PFSK-1 (cell line): Measurements from ENCODE around the gene APEX1.

Source experiments
- FOXP2 ChIP-seq: optimal IDR thresholded peaks from 2 replicates; pipeline ENCODE3; 2011; ENCODE audit warnings: borderline replicate concordance, control low read depth, inconsistent platforms; ENCODE audit not compliant: insufficient read depth; ENCODE audit errors: extremely low read length, extremely low read depth
- POLR2AphosphoS5 ChIP-seq: IDR thresholded peaks from 2 replicates; pipeline ENCODE4 v1.6.1; 2012; ENCODE audit warnings: low read depth, mild to moderate bottlenecking, control low read depth, low read length, moderate library complexity
- SIN3A ChIP-seq: IDR thresholded peaks from 2 replicates; pipeline ENCODE4 v1.6.1; 2012; ENCODE audit warnings: mild to moderate bottlenecking, low read length, moderate library complexity, borderline replicate concordance; ENCODE audit not compliant: insufficient read depth
- TAF1 ChIP-seq: IDR thresholded peaks from 2 replicates; pipeline ENCODE4 v1.6.1; 2012; ENCODE audit warnings: low read length, control low read depth, borderline replicate concordance; ENCODE audit not compliant: insufficient read depth
- TF ChIP-seq, protein P1 (sequence below), 2 experiments: IDR thresholded peaks; 2 replicates each; pipeline versions ENCODE4 v1.6.1 to v1.8.0; 2011 to 2012; ENCODE audit warnings: low read depth in 2 of 2, low read length in 2 of 2, control low read depth in 1 of 2, inconsistent platforms in 1 of 2, mild to moderate bottlenecking in 1 of 2, moderate library complexity in 1 of 2; ENCODE audit not compliant: insufficient read depth in 1 of 2

Gene APEX1

DNA sequence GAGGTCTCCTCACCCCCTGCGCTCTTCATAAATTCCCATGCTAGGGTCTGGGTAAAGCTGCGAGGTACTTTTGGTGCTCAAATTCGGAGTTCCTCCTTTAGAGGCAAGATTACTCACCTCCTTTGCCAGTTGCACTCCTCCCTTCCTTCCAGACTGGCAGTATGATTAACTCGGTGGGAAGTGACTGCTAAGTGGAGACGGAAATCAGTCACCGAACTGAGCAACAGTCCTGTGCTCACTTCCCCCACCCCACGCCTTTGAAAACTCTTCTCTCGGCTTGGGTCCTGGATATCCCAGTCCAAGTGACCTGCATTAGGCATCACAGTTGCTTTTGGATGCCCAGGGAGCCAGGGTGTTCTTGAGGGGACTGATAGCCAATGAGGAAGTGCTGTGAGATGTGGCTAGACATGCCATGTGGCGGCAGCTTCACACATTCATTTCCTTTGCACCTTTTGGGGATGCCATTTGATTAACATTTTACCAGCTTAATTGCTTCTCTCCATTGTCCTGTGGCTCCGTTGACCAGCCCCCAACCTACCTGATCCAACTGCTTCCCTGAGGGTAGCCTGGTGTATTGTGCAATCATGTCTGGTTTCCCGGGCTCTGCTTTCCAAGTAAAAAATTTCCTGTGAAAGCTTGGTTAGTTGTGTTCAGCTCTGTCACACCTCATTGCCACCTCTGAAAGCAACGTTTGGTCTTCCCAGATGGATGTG, 15.0 kb downstream of the APEX1 start:
- TF ChIP-seq POLR2AphosphoS5, result no peak
- TF ChIP-seq TAF1, result peak; percentile 32; the same call in 1 of the 2 replicates
- TF ChIP-seq SIN3A, result no peak

- no peak for TF ChIP-seq SIN3A
- no peak for TF ChIP-seq FOXP2
- TF ChIP-seq TAF1, result no peak
- TF ChIP-seq, protein P1, sequence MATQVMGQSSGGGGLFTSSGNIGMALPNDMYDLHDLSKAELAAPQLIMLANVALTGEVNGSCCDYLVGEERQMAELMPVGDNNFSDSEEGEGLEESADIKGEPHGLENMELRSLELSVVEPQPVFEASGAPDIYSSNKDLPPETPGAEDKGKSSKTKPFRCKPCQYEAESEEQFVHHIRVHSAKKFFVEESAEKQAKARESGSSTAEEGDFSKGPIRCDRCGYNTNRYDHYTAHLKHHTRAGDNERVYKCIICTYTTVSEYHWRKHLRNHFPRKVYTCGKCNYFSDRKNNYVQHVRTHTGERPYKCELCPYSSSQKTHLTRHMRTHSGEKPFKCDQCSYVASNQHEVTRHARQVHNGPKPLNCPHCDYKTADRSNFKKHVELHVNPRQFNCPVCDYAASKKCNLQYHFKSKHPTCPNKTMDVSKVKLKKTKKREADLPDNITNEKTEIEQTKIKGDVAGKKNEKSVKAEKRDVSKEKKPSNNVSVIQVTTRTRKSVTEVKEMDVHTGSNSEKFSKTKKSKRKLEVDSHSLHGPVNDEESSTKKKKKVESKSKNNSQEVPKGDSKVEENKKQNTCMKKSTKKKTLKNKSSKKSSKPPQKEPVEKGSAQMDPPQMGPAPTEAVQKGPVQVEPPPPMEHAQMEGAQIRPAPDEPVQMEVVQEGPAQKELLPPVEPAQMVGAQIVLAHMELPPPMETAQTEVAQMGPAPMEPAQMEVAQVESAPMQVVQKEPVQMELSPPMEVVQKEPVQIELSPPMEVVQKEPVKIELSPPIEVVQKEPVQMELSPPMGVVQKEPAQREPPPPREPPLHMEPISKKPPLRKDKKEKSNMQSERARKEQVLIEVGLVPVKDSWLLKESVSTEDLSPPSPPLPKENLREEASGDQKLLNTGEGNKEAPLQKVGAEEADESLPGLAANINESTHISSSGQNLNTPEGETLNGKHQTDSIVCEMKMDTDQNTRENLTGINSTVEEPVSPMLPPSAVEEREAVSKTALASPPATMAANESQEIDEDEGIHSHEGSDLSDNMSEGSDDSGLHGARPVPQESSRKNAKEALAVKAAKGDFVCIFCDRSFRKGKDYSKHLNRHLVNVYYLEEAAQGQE (IDR thresholded peaks at IDR 0.05; ENCODE audit: insufficient read depth in 1 of 2, low read depth in 2 of 2, low read length in 2 of 2), result no peak
- TF ChIP-seq POLR2AphosphoS5, result no peak
Measured at GRCh38 chr14:20470603-20470901, 15.5 kb downstream of the APEX1 start.

- TF ChIP-seq TAF1, result no peak
- no peak for TF ChIP-seq SIN3A
- TF ChIP-seq FOXP2, result no peak
- no peak for TF ChIP-seq POLR2AphosphoS5
- TF ChIP-seq, protein P1 (IDR thresholded peaks at IDR 0.05; ENCODE audit: insufficient read depth in 1 of 2, low read depth in 2 of 2, low read length in 2 of 2), result no peak
Measured at GRCh38 chr14:20472536-20473169, 17.6 kb downstream of the APEX1 start.

DNA sequence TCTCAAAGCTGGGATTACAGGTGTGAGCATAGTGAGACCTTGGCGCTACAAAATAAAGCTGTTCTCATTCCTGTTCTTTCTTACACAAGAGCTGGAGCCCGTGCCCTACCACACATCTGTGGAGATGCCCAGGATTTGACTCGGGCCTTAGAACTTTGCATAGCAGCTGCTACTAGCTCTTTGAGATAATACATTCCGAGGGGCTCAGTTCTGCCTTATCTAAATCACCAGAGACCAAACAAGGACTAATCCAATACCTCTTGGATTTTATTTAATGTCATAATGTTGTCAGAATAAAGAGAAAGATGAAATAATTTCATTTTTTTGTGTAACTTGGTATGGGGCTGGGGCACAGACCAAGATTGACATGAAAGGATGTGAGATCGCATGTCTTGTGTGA, 21.8 kb downstream of the APEX1 start:
- no peak for TF ChIP-seq TAF1
- no peak for TF ChIP-seq POLR2AphosphoS5
- TF ChIP-seq, protein P1 (IDR thresholded peaks at IDR 0.05; ENCODE audit: insufficient read depth in 1 of 2, low read depth in 2 of 2, low read length in 2 of 2), result no peak
- TF ChIP-seq SIN3A, result no peak
- no peak for TF ChIP-seq FOXP2

DNA sequence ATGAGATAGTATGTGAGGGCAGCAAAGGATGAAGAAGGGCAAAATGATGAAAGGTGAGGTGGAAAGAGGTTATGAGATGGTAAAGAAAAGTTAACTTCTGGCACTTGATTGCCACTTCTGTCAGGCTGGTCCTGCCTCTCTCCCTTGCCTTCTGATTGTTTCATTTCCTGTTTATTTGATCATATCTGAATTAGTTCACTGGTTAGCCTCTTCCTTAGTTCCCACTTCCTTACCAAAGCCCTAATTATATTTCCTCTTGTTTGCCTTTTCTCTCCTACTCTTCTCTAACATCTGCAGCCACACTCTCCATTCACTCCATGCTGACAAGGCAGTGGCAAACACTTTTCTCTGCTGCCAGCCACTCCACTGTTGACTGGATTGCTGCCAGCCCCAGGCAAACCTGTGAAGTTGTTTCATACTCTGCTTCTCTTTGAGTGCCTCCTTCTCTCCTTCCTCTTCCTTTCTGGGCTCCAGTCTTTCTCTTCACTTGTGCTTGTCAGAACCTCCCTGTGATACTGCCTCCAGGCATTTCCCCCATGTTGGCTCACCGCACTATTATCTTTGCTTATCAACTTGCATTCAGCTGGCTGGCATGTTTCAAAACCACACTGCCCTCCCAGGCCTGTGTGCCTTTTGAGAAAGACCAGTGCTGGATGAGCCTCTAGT, 22.3 kb downstream of the APEX1 start:
- TF ChIP-seq POLR2AphosphoS5 (no peak), TAF1 (no peak), FOXP2 (no peak), SIN3A (no peak)
- TF ChIP-seq, protein P1 (IDR thresholded peaks at IDR 0.05; ENCODE audit: insufficient read depth in 1 of 2, low read depth in 2 of 2, low read length in 2 of 2), result no peak
